ENCODE measurements around the gene DUS2. TPM values are rescaled to one million over a fixed set of nuclear protein-coding genes. Genes with fewer than 3 reads are reported as not detected.
A peak's percentile ranks its signal among the peaks of the same experiment; 100 is the strongest.

DUS2 gene
- polyA plus RNA-seq, 1 donor (not counting 4 experiments of a cell fraction or from before 2014, with no cell fraction given) = 22.9 TPM

- H3K9me3 ChIP-seq (ENCODE audit: control insufficient read depth, low read depth, low read length) = no peaks in the 10 kb centered on the region
- H3K4me3 ChIP-seq (ENCODE audit: control insufficient read depth in 2 of 3, extremely low read depth in 1 of 3, insufficient read depth in 2 of 3, low read depth in 1 of 3, low read length in 3 of 3) = no peak overlapping the region
- no peaks in the 10 kb centered on the region for H3K27me3 ChIP-seq (ENCODE audit: control insufficient read depth, extremely low read depth, insufficient read depth, low read length)
- H3K9ac ChIP-seq (ENCODE audit: control insufficient read depth, extremely low read depth, insufficient read depth, low read length) = no peak overlapping the region
- peaks cover 46% of the 10 kb centered on the region for H3K4me1 ChIP-seq (ENCODE audit: control insufficient read depth, extremely low read depth, insufficient read depth, low read length)
- H2AFZ ChIP-seq (ENCODE audit: control insufficient read depth, low read length) = no peak overlapping the region
- no peak overlapping the region for H3K27ac ChIP-seq (ENCODE audit: control insufficient read depth, insufficient read depth, low read length)
- peaks cover 85% of the 10 kb centered on the region for H3K79me2 ChIP-seq (ENCODE audit: control insufficient read depth, insufficient read depth, low read length)
- dilution Hi-C loops (cut with MboI; ENCODE audit: extremely low pct_ligation_motif_present, low sequenced_read_pairs) = no loop called here
- peaks cover 4% of the 10 kb centered on the region for H3K9me1 ChIP-seq (ENCODE audit: control insufficient read depth, extremely low read depth, insufficient read depth, low read length)
- TF ChIP-seq CTCF (optimal IDR thresholded peaks at IDR 0.05 in 1 of 3, IDR thresholded peaks at IDR 0.05 in 1 of 3, conservative IDR thresholded peaks at IDR 0.05 in 1 of 3; ENCODE audit: extremely low read depth in 1 of 3, insufficient read depth in 2 of 3, low read length in 3 of 3) = peak; percentile 2 to 30 (median 15)
- TF ChIP-seq EZH2 (IDR thresholded peaks at IDR 0.05; ENCODE audit: low read length) = no peak
- H4K20me1 ChIP-seq (ENCODE audit: control insufficient read depth, extremely low read depth, insufficient read depth, low read length) = no peaks in the 10 kb centered on the region
- no peak overlapping the region for H3K4me2 ChIP-seq (ENCODE audit: control insufficient read depth, extremely low read depth, insufficient read depth, low read depth, low read length)
- H3K36me3 ChIP-seq (ENCODE audit: control insufficient read depth in 2 of 2, extremely low read depth in 1 of 2, insufficient read depth in 2 of 2, low read length in 2 of 2) = no peaks in the 10 kb centered on the region
- DNase-seq (ENCODE audit: low read depth, low spot score) (no peak), FAIRE-seq (no peak)
These were observed 70.9 kb downstream of the DUS2 start for GRCh38 chr16:68093816-68094613.

- Histone ChIP-seq H3K4me3 (ENCODE audit: control insufficient read depth in 2 of 3, extremely low read depth in 1 of 3, insufficient read depth in 2 of 3, low read depth in 1 of 3, low read length in 3 of 3) (no peak overlapping the region), H4K20me1 (ENCODE audit: control insufficient read depth, extremely low read depth, insufficient read depth, low read length) (no peaks in the 10 kb centered on the region), H3K9ac (ENCODE audit: control insufficient read depth, extremely low read depth, insufficient read depth, low read length) (no peak overlapping the region), H2AFZ (ENCODE audit: control insufficient read depth, low read length) (no peak overlapping the region), H3K36me3 (ENCODE audit: control insufficient read depth in 2 of 2, extremely low read depth in 1 of 2, insufficient read depth in 2 of 2, low read length in 2 of 2) (no peaks in the 10 kb centered on the region), H3K79me2 (ENCODE audit: control insufficient read depth, insufficient read depth, low read length) (peaks cover 80% of the 10 kb centered on the region), H3K4me2 (ENCODE audit: control insufficient read depth, extremely low read depth, insufficient read depth, low read depth, low read length) (no peak overlapping the region), H3K27ac (ENCODE audit: control insufficient read depth, insufficient read depth, low read length) (no peak overlapping the region), H3K4me1 (ENCODE audit: control insufficient read depth, extremely low read depth, insufficient read depth, low read length) (peaks cover 45% of the 10 kb centered on the region), H3K27me3 (ENCODE audit: control insufficient read depth, extremely low read depth, insufficient read depth, low read length) (no peaks in the 10 kb centered on the region), H3K9me1 (ENCODE audit: control insufficient read depth, extremely low read depth, insufficient read depth, low read length) (peaks cover 4% of the 10 kb centered on the region), H3K9me3 (ENCODE audit: control insufficient read depth, low read depth, low read length) (no peaks in the 10 kb centered on the region)
- no peak for DNase-seq (ENCODE audit: low read depth, low spot score)
- no peak for FAIRE-seq
- dilution Hi-C loops (cut with MboI; ENCODE audit: extremely low pct_ligation_motif_present, low sequenced_read_pairs) = no loop called here
- no peak for TF ChIP-seq EZH2 (IDR thresholded peaks at IDR 0.05; ENCODE audit: low read length)
- no peak for TF ChIP-seq CTCF (optimal IDR thresholded peaks at IDR 0.05 in 1 of 3, IDR thresholded peaks at IDR 0.05 in 1 of 3, conservative IDR thresholded peaks at IDR 0.05 in 1 of 3; ENCODE audit: extremely low read depth in 1 of 3, insufficient read depth in 2 of 3, low read length in 3 of 3)
These were observed 71.5 kb downstream of the DUS2 start for GRCh38 chr16:68094614-68094934.
